Esophagus muscularis mucosa (tissue), 4 donors: ENCODE measurements around the gene MEIS2. TPM values are rescaled to one million over a fixed set of nuclear protein-coding genes. Genes with fewer than 3 reads are reported as not detected.
A peak's percentile ranks its signal among the peaks of the same experiment; 100 is the strongest.

Experiments used
- DNase-seq: peaks from one replicate; pipeline ENCODE4 v3.0.0-alpha.2; 2017; ENCODE audit errors: extremely low spot score
- H3K27ac ChIP-seq, 4 donors: fragments of 200-600 bp; sonication (generic); replicated peaks in 1 of 4; 1 replicate in 3 of 4; 2 replicates in 1 of 4; pipeline ENCODE4 v1.5.1; 2016 to 2019; ENCODE audit warnings: mild to moderate bottlenecking in 1 of 4
- H3K27me3 ChIP-seq, 4 donors: fragments of 200-600 bp; sonication (generic); one replicate each; pipeline versions ENCODE4 v1.5.1 to v1.6.0; 2016 to 2019
- H3K36me3 ChIP-seq, 4 donors: fragments of 200-600 bp; sonication (generic); one replicate each; pipeline ENCODE4 v1.5.1; 2016 to 2019
- H3K4me1 ChIP-seq, 4 donors: fragments of 200-600 bp; sonication (generic); one replicate each; pipeline ENCODE4 v1.5.1; 2016 to 2019
- H3K4me3 ChIP-seq, 4 donors: fragments of 200-600 bp; sonication (generic); 1 replicate in 2 of 4; 2 replicates in 2 of 4; pipeline ENCODE4 v1.5.1; 2016 to 2019; ENCODE audit warnings: mild to moderate bottlenecking in 4 of 4, moderate library complexity in 1 of 4
- H3K9me3 ChIP-seq, 4 donors: fragments of 200-600 bp; sonication (generic); 1 replicate in 3 of 4; 2 replicates in 1 of 4; pipeline ENCODE4 v1.5.1; 2016 to 2019
- EP300 ChIP-seq: sonication (generic); formaldehyde crosslinking; IDR thresholded peaks from one replicate; pipeline ENCODE4 v1.6.1; 2017; ENCODE audit warnings: antibody characterized with exemption
- POLR2A ChIP-seq: fragments of 450-650 bp; IDR thresholded peaks from one replicate; pipeline ENCODE4 v1.6.1; 2017; ENCODE audit warnings: antibody characterized with exemption, moderate library complexity, mild to moderate bottlenecking, low read depth
- POLR2AphosphoS5 ChIP-seq, 2 donors: sonication (generic); formaldehyde crosslinking; IDR thresholded peaks; one replicate each; pipeline ENCODE4 v1.6.1; 2017; ENCODE audit warnings: antibody characterized with exemption in 2 of 2
- WGBS: methylation state at CpG from one replicate; pipeline ENCODE4 v1.1.5; 2018; 5-methylcytosine and 5-hydroxymethylcytosine counted together
- intact Hi-C: fragments of 100-400 bp; cut with DNase I; formaldehyde crosslinking; loops from one replicate; pipeline ENCODE4 v1.15.1; 2023
- total RNA-seq, 4 donors: library from RNA; depleted of rRNA; stranded (reverse); fragments of >200 nt; gene quantifications; one replicate each; pipeline versions ENCODE4 v1.1.0 to v1.2.1, GENCODE V29; 2016
- TF ChIP-seq, protein P1 (sequence below), 3 experiments: fragments of 200-600 bp in 2 of 3; fragments of 450-650 bp in 1 of 3; sonication (generic) in 2 of 3; IDR thresholded peaks; one replicate each; pipeline ENCODE4 v1.5.1; 2017 to 2019; ENCODE audit warnings: antibody characterized with exemption in 3 of 3, mild to moderate bottlenecking in 2 of 3, moderate library complexity in 1 of 3

Gene MEIS2
- total RNA-seq, 4 donors from 2014 or later, result 53.8 to 106 (median 63.3) TPM

DNA sequence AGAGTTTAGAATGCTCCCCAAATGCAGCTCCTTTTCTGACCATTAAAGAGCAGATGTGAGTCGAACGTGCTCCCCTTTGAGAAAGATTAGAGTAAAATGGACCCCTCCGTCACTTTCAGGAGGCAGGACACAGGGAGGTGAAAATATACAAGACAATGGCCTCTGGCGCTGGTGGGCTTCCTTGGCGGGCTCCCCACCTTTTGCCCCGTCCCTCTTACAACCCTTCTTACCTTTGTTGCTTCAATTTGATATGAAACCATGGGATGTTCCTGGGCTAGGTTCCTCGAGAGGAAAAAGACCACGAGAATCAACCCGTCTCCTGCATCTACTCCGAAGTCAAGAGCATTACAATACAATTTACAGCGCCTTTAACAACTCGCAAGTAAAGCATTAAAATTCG is 214.2 kb downstream of the MEIS2 start:
- Histone ChIP-seq H3K27me3 (peaks cover 0 to 19% (median 4%) of the 10 kb centered on the region in 4 donors), H3K9me3 (no peaks in the 10 kb centered on the region), H3K27ac (peak overlapping the region; percentile 42 to 71 (median 58)), H3K4me1 (peaks cover 7 to 60% (median 54%) of the 10 kb centered on the region in 4 donors), H3K4me3 (no peak overlapping the region), H3K36me3 (no peaks in the 10 kb centered on the region)
- WGBS, result 90% methylated on average over 13 of the region's 13 CpGs
- TF ChIP-seq, protein P1, sequence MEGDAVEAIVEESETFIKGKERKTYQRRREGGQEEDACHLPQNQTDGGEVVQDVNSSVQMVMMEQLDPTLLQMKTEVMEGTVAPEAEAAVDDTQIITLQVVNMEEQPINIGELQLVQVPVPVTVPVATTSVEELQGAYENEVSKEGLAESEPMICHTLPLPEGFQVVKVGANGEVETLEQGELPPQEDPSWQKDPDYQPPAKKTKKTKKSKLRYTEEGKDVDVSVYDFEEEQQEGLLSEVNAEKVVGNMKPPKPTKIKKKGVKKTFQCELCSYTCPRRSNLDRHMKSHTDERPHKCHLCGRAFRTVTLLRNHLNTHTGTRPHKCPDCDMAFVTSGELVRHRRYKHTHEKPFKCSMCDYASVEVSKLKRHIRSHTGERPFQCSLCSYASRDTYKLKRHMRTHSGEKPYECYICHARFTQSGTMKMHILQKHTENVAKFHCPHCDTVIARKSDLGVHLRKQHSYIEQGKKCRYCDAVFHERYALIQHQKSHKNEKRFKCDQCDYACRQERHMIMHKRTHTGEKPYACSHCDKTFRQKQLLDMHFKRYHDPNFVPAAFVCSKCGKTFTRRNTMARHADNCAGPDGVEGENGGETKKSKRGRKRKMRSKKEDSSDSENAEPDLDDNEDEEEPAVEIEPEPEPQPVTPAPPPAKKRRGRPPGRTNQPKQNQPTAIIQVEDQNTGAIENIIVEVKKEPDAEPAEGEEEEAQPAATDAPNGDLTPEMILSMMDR (IDR thresholded peaks at IDR 0.05), result no peak
- TF ChIP-seq EP300, result no peak
- intact Hi-C loops, result no loop called here
- DNase-seq, result no peak

DNA sequence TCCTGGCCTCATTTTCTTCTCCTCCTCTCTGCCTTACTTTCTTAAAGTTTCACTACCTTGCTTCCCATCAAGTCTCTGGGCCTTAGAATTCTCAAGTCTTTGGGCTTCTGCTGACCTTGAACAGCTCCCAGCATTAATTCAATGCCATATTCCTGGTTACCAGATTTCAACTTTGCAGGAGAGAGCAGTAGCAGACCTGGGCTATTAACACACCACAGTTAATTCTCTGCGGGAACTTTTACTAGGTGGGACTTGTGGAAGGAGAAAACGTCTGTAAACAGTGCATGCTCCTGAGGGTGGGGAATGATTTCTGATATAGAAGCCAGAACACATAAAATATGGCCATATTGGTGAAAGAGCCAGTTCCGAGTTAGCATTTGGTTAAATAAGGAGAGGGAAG is 214.6 kb downstream of the MEIS2 start:
- no peak for DNase-seq
- no peak for TF ChIP-seq POLR2A
- TF ChIP-seq EP300, result no peak
- no peak for TF ChIP-seq POLR2AphosphoS5 (IDR thresholded peaks at IDR 0.05)
- TF ChIP-seq, protein P1 (IDR thresholded peaks at IDR 0.05), result no peak
- peak overlapping the region; percentile 42 to 71 (median 58) for H3K27ac ChIP-seq
- no peak overlapping the region for H3K4me3 ChIP-seq
- intact Hi-C loops, result loop anchor here (2.0 kb wide), 2 partner anchors 221 to 249 kb away; no protein-coding TSS in a partner anchor
- H3K9me3 ChIP-seq, result no peaks in the 10 kb centered on the region
- H3K27me3 ChIP-seq, result peaks cover 0 to 19% (median 6%) of the 10 kb centered on the region in 4 donors
- H3K4me1 ChIP-seq, result peaks cover 7 to 60% (median 54%) of the 10 kb centered on the region in 4 donors
- WGBS, result 43% methylated on average over 3 of the region's 3 CpGs
- no peaks in the 10 kb centered on the region for H3K36me3 ChIP-seq

GRCh38 chr15:36884936-36885635 is 215.3 kb downstream of the MEIS2 start:
- no peak for DNase-seq
- Histone ChIP-seq H3K27ac (peak overlapping the region; percentile 42 to 71 (median 58)), H3K4me1 (peaks cover 7 to 64% (median 54%) of the 10 kb centered on the region in 4 donors), H3K4me3 (no peak overlapping the region), H3K36me3 (no peaks in the 10 kb centered on the region), H3K9me3 (no peaks in the 10 kb centered on the region), H3K27me3 (peaks cover 0 to 25% (median 9%) of the 10 kb centered on the region in 4 donors)
- WGBS, result 75% methylated on average over 7 of the region's 7 CpGs
- intact Hi-C loops, result loop anchor here (2.0 kb wide), 2 partner anchors 222 to 250 kb away; no protein-coding TSS in a partner anchor
- TF ChIP-seq, protein P1 (IDR thresholded peaks at IDR 0.05), result no peak
- no peak for TF ChIP-seq POLR2AphosphoS5 (IDR thresholded peaks at IDR 0.05)
- no peak for TF ChIP-seq POLR2A
- TF ChIP-seq EP300, result no peak

GRCh38 chr15:36884518-36884875 is 215.9 kb downstream of the MEIS2 start:
- no peak for DNase-seq
- peaks cover 0 to 27% (median 10%) of the 10 kb centered on the region in 4 donors for H3K27me3 ChIP-seq
- TF ChIP-seq, protein P1 (IDR thresholded peaks at IDR 0.05), result no peak
- TF ChIP-seq EP300 (no peak), POLR2A (no peak), POLR2AphosphoS5 (IDR thresholded peaks at IDR 0.05) (no peak)
- no peaks in the 10 kb centered on the region for H3K9me3 ChIP-seq
- 50% methylated on average over 3 of the region's 3 CpGs for WGBS
- peak overlapping the region in 2 of 4 donors; percentile 41 to 49 for H3K4me3 ChIP-seq
- peaks cover 7 to 64% (median 52%) of the 10 kb centered on the region in 4 donors for H3K4me1 ChIP-seq
- intact Hi-C loops, result loop anchor here (2.0 kb wide), 2 partner anchors 222 to 250 kb away; no protein-coding TSS in a partner anchor
- no peaks in the 10 kb centered on the region for H3K36me3 ChIP-seq
- H3K27ac ChIP-seq, result peak overlapping the region; percentile 42 to 71 (median 58)
